Stimulated activated CD8-positive, alpha-beta memory T cell treated with anti-CD3 and anti-CD28 coated beads, Interleukin-2, amount 100 ng/mL, for 1 hour (primary cell): Measurements from ENCODE around the gene VPS4B.

Experiments
- DNase-seq, 2 donors: peaks; one replicate each; pipeline ENCODE4 v3.0.0-alpha.2; 2020; ENCODE audit warnings: low read depth in 2 of 2

The VPS4B gene

GRCh38 chr18:63430526-63430925, 8.2 kb upstream of the VPS4B start:
- no peak for DNase-seq

GRCh38 chr18:63427558-63427957, 5.3 kb upstream of the VPS4B start:
- no peak for DNase-seq

GRCh38 chr18:63422864-63423304, 608 bp upstream of the VPS4B start:
- no peak for DNase-seq

GRCh38 chr18:63421514-63421913, 762 bp downstream of the VPS4B start:
- no peak for DNase-seq

- no peak for DNase-seq
These were observed 9.3 kb downstream of the VPS4B start for GRCh38 chr18:63412953-63413352.

- DNase-seq: no peak
These were observed 11.5 kb downstream of the VPS4B start for GRCh38 chr18:63410792-63411191.

GRCh38 chr18:63409301-63409700, 13.0 kb downstream of the VPS4B start:
- no peak for DNase-seq

- no peak for DNase-seq
These were observed 14.5 kb downstream of the VPS4B start for GRCh38 chr18:63407734-63408133.

GRCh38 chr18:63405986-63406385, 16.3 kb downstream of the VPS4B start:
- no peak for DNase-seq

- DNase-seq: no peak
These were observed 19.8 kb downstream of the VPS4B start for GRCh38 chr18:63402246-63403162.

GRCh38 chr18:63399300-63399699, 23.0 kb downstream of the VPS4B start:
- DNase-seq: no peak

- no peak for DNase-seq
These were observed 24.9 kb downstream of the VPS4B start for GRCh38 chr18:63397349-63397748.

- no peak for DNase-seq
These were observed 26.8 kb downstream of the VPS4B start for GRCh38 chr18:63395503-63395902.

GRCh38 chr18:63394954-63395353, 27.3 kb downstream of the VPS4B start:
- no peak for DNase-seq

GRCh38 chr18:63387861-63388260, 34.4 kb downstream of the VPS4B start:
- DNase-seq: no peak

- no peak for DNase-seq
These were observed 39.4 kb downstream of the VPS4B start for GRCh38 chr18:63382843-63383242.

GRCh38 chr18:63379639-63379962, 42.7 kb downstream of the VPS4B start:
- no peak for DNase-seq

GRCh38 chr18:63378919-63379638, 43.2 kb downstream of the VPS4B start:
- no peak for DNase-seq

- DNase-seq: no peak
These were observed 44.8 kb downstream of the VPS4B start for GRCh38 chr18:63377275-63377980.

GRCh38 chr18:63376538-63376937, 45.7 kb downstream of the VPS4B start:
- DNase-seq: no peak

GRCh38 chr18:63374540-63374939, 47.7 kb downstream of the VPS4B start:
- no peak for DNase-seq

- no peak for DNase-seq
These were observed 49.1 kb downstream of the VPS4B start for GRCh38 chr18:63373161-63373560.
